Right lobe of liver (tissue), 4 donors: Measurements from ENCODE around the gene ACTRT2.

ENCODE experiments used
- CTCF ChIP-seq, 4 donors: fragments of 200-600 bp in 3 of 4; fragments of 450-650 bp in 1 of 4; IDR thresholded peaks; one replicate each; pipeline versions ENCODE4 v1.5.1 to v1.8.0; 2016 to 2022; ENCODE audit warnings: antibody characterized with exemption in 4 of 4, mild to moderate bottlenecking in 2 of 4
- POLR2A ChIP-seq: fragments of 450-650 bp; IDR thresholded peaks from one replicate; pipeline ENCODE4 v1.6.1; 2017; ENCODE audit warnings: antibody characterized with exemption, mild to moderate bottlenecking
- donor health status: DM: no; HTN: no; CAD: no.
- donor health status: DM: no; HTN: no; CAD: no.
- donor health status: DM: no; HTN: yes; CAD: no.

- TF ChIP-seq POLR2A (no peak), CTCF (IDR thresholded peaks at IDR 0.05) (no peak)
Measured at GRCh38 chr1:3009021-3009420, 12.2 kb upstream of the ACTRT2 start.
